K562 (cell line): Measurements from ENCODE around the gene MYBPH. TPM values are rescaled to one million over a fixed set of nuclear protein-coding genes. Genes with fewer than 3 reads are reported as not detected.

Experiments
- ATAC-seq: fragments of 200-7000 bp; cut with Tn5 transposase; 3 replicates; pipeline ENCODE4 v1.9.1; 2020; ENCODE audit warnings: moderate library complexity
- BruUV-seq: library from RNA; stranded (reverse); fragments of 400-500 nt; replicated peaks from 2 replicates; lab custom pipeline; 2021; lab: Mats Ljungman, UMichigan
- CTCF ChIA-PET: fragments of 300-600 bp; formaldehyde crosslinking; extraction: SDS; loops from one replicate; lab custom pipeline; 2021; ENCODE audit warnings: low intra/inter-chr PET ratio; lab: Yijun Ruan, JAX
- POLR2A ChIA-PET: fragments of 300-600, 350-650 bp; sonication (Branson Sonifier 250); formaldehyde crosslinking; extraction: SDS; loops from one replicate; lab custom pipeline; 2021; ENCODE audit warnings: antibody characterized with exemption, inconsistent platforms; lab: Yijun Ruan, JAX
- DNase-seq, 4 experiments: peaks; one replicate each; pipeline versions ENCODE4 v3.0.0 to v3.0.0-alpha.2; 2011 to 2018; ENCODE audit warnings: low spot score in 3 of 4, mixed read lengths in 3 of 4; ENCODE audit errors: extremely low read depth in 1 of 4
- FAIRE-seq: peaks from 2 replicates; lab custom pipeline; 2011; peaks lifted over from hg19 to GRCh38; lab: Jason Lieb, UNC
- H2AFZ ChIP-seq: 2 replicates; pipeline ENCODE4 v1.6.0; 2011; ENCODE audit warnings: low read depth, low read length, control low read depth, inconsistent platforms
- H3K27ac ChIP-seq: fragments of 200-600 bp; 3 replicates; pipeline ENCODE4 v1.8.0; 2011; ENCODE audit warnings: low read depth, mild to moderate bottlenecking, control low read depth, inconsistent platforms, low read length, moderate library complexity, mixed read lengths; ENCODE audit errors: extremely low read depth
- H3K27me3 ChIP-seq, 2 experiments: fragments of 300-600 bp in 1 of 2; 2 replicates in 1 of 2; 3 replicates in 1 of 2; pipeline versions ENCODE4 v1.6.0 to v1.8.0; 2011; ENCODE audit warnings: inconsistent platforms in 2 of 2, low read length in 2 of 2, mild to moderate bottlenecking in 1 of 2, mixed read lengths in 1 of 2, moderate library complexity in 1 of 2; ENCODE audit not compliant: control insufficient read depth in 2 of 2, insufficient read depth in 2 of 2
- H3K36me3 ChIP-seq: fragments of 300-600 bp; 3 replicates; pipeline ENCODE4 v1.8.0; 2011; ENCODE audit warnings: mild to moderate bottlenecking, low read length, inconsistent platforms; ENCODE audit not compliant: control insufficient read depth, insufficient read depth
- H3K4me1 ChIP-seq, 2 experiments: fragments of 200-600 bp in 1 of 2; replicated peaks in 1 of 2; 2 replicates in 1 of 2; 3 replicates in 1 of 2; pipeline versions ENCODE4 v1.5.1 to v1.8.0; 2011; ENCODE audit warnings: inconsistent platforms in 2 of 2, low read length in 2 of 2, mild to moderate bottlenecking in 1 of 2, mixed read lengths in 1 of 2, moderate library complexity in 1 of 2; ENCODE audit not compliant: control insufficient read depth in 2 of 2, insufficient read depth in 2 of 2
- H3K4me2 ChIP-seq: 2 replicates; pipeline ENCODE4 v1.6.1; 2011; ENCODE audit warnings: low read length, control low read depth, inconsistent platforms, mixed read lengths; ENCODE audit not compliant: insufficient read depth
- H3K4me3 ChIP-seq: fragments of 200-600 bp; sonication (generic), shearing (Covaris generic); 2 replicates; pipeline ENCODE4 v1.5.1; 2016; ENCODE audit warnings: control low read depth, inconsistent platforms
- H3K79me2 ChIP-seq: fragments of 200-600 bp; 3 replicates; pipeline ENCODE4 v1.8.0; 2011; ENCODE audit warnings: low read length, inconsistent platforms; ENCODE audit not compliant: control insufficient read depth, insufficient read depth
- H3K9ac ChIP-seq, 2 experiments: 2 replicates each; pipeline versions ENCODE4 v1.6.0 to v1.6.1; 2011; ENCODE audit warnings: low read depth in 2 of 2, low read length in 2 of 2, control low read depth in 1 of 2, inconsistent platforms in 1 of 2, mild to moderate bottlenecking in 1 of 2, mixed read lengths in 1 of 2; ENCODE audit not compliant: insufficient read depth in 1 of 2
- H3K9me1 ChIP-seq: one replicate; pipeline ENCODE4 v1.6.0; 2011; ENCODE audit warnings: inconsistent platforms, mild to moderate bottlenecking, low read length, moderate library complexity; ENCODE audit not compliant: control insufficient read depth, insufficient read depth
- H3K9me3 ChIP-seq: replicated peaks from 2 replicates; pipeline ENCODE4 v1.5.1; 2011; ENCODE audit warnings: low read depth, low read length, inconsistent platforms; ENCODE audit not compliant: control insufficient read depth, insufficient read depth
- H4K20me1 ChIP-seq: replicated peaks from 2 replicates; pipeline ENCODE4 v1.6.1; 2011; ENCODE audit warnings: low read length, inconsistent platforms, mixed read lengths; ENCODE audit not compliant: control insufficient read depth, insufficient read depth
- DPF2 ChIP-seq: fragments of 450-650 bp; IDR thresholded peaks from 2 replicates; pipeline ENCODE4 v1.6.1; 2016
- GTF2A2 ChIP-seq: IDR thresholded peaks from 2 replicates; pipeline ENCODE4 v1.6.1; 2016; ENCODE audit warnings: mild to moderate bottlenecking, missing genetic modification characterization, missing compliant biosample characterization
- MAZ ChIP-seq, 2 experiments: fragments of 450-650 bp in 1 of 2; sonication (generic) in 1 of 2; formaldehyde crosslinking; IDR thresholded peaks in 1 of 2; conservative IDR thresholded peaks in 1 of 2; 2 replicates each; pipeline versions ENCODE4 v1.4.0 to v1.5.0; 2020; ENCODE audit warnings: mild to moderate bottlenecking in 1 of 2, missing genetic modification reagents in 1 of 2
- PHB ChIP-seq: fragments of 250-450 bp; sonication (Bioruptor Pico); IDR thresholded peaks from 2 replicates; pipeline ENCODE4 v1.5.0; 2021
- SREBF2 ChIP-seq: sonication (generic); formaldehyde crosslinking; IDR thresholded peaks from 2 replicates; pipeline ENCODE4 v1.4.0; 2020; ENCODE audit warnings: mild to moderate bottlenecking, missing genetic modification reagents
- whole genome bisulfite sequencing: fragments of 100-300 bp; shearing (Covaris generic); methylation state at CpG from one replicate; pipeline ENCODE4 v1.1.6; 2016; ENCODE audit warnings: low coverage, mixed read lengths; ENCODE audit not compliant: insufficient coverage; ENCODE audit errors: missing lambda C conversion rate; 5-methylcytosine and 5-hydroxymethylcytosine counted together
- in situ Hi-C: fragments of 300-500 bp; cut with MboI; formaldehyde crosslinking; loops from 4 replicates; pipeline ENCODE4 v1.15.0; 2018; ENCODE audit warnings: inconsistent platforms, mixed read lengths
- intact Hi-C: fragments of 100-400 bp; cut with micrococcal nuclease; formaldehyde crosslinking; loops from 2 replicates; pipeline ENCODE4 v1.14.2; 2022
- polyA plus RNA-seq, 8 experiments: library from polyadenylated mRNA; depleted of rRNA in 4 of 8; stranded (reverse) in 5 of 8; unstranded in 3 of 8; fragments of >200 nt; fragmentation: Nextera tagmentation in 2 of 8; fragmentation: Illumina TruSeq in 1 of 8; extraction: Ambion mirVana in 2 of 8; extraction: Trizol in 1 of 8; gene quantifications; 2 replicates each; pipeline versions ENCODE4 v1.2.1 to v1.2.3, GENCODE V29; 2011 to 2014; ENCODE audit warnings: inconsistent platforms in 1 of 8, missing spikeins in 1 of 8
- total RNA-seq, 7 experiments: library from RNA; depleted of rRNA in 6 of 7; stranded (reverse); fragments of >200 nt in 6 of 7; fragmentation: Illumina TruSeq in 2 of 7; extraction: Trizol in 2 of 7; gene quantifications; 2 replicates each; pipeline versions ENCODE4 v1.2.1 to v1.2.3, GENCODE V29; 2011 to 2021; ENCODE audit warnings: low replicate concordance in 1 of 7

MYBPH gene
- total and polyA plus RNA-seq, 9 of the 15 experiments (the other 6 are each of a cell fraction or from before 2014, with no cell fraction given): 0.13 TPM; not detected in 8

DNA sequence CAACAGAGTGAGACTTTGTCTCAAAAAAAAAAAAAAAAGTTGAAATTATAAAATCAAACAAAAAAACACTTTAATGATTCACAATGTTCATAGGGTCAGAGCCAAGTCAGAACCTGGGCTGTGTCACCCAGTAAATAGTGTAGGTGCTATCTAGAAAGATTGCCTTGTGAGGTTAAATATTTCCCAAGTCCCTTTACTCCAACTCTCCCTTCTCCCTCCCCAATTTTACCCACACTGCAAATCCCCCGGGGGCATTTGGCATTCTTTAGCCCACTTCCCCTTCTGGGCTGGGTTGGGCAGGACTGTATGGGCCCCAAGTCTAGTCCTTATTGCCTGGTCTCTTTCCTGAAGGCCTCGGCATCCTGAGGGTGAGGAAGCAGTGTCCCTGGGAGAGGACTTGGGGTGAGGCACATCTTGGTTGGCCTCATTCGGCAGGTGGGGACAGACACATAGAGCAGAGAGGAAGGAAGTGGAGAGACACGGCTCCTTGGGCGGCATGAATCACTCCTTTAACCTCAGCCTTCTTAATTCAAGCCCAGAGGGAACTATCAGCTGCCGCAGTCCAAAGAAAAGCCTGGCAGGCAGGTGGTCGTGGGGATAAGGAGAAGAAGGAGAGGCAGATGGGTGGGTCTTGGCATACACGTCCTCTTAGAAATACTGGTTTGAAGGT lies 39.9 kb downstream of the MYBPH start:
- H3K4me1 ChIP-seq: no peaks in the 10 kb centered on the region
- TF ChIP-seq PHB (CRISPR knock-in tag) (no peak), DPF2 (no peak), MAZ (CRISPR knock-in tag; conservative IDR thresholded peaks at IDR 0.05 in 1 of 2, IDR thresholded peaks at IDR 0.05 in 1 of 2) (no peak), SREBF2 (no peak), GTF2A2 (tag) (no peak)
- ATAC-seq (no peak; the same call in 2 of the 3 replicates), DNase-seq (no peak), FAIRE-seq (no peak)
- H4K20me1 ChIP-seq: 0 out of 2 replicates have a peak, but pooled peaks cover 3% of the 10 kb centered on the region
- intact Hi-C loops (no loop called here), in situ Hi-C loops (no loop called here)
- H3K4me3 ChIP-seq: no peak overlapping the region
- H3K9ac ChIP-seq: no peak overlapping the region
- POLR2A ChIA-PET: interaction anchor here (0.6 kb wide), 1 partner anchor 889 kb away, joined by 4 read pairs; no protein-coding TSS in a partner anchor
- H3K4me2 ChIP-seq: no peak overlapping the region
- WGBS: 2% methylated on average over 8 of the region's 8 CpGs
- no peak overlapping the region for H2AFZ ChIP-seq
- no TSS peak for BruUV-seq
- no peaks in the 10 kb centered on the region for H3K79me2 ChIP-seq
- H3K9me1 ChIP-seq: no peaks in the 10 kb centered on the region
- peaks cover 25 to 64% of the 10 kb centered on the region in 2 experiments for H3K27me3 ChIP-seq
- no peak overlapping the region for H3K27ac ChIP-seq
- H3K36me3 ChIP-seq: no peaks in the 10 kb centered on the region
- H3K9me3 ChIP-seq: no peaks in the 10 kb centered on the region
- CTCF ChIA-PET: no interaction called here
